Small intestine (tissue), 7 donors: Measurements from ENCODE around the gene PTBP3. TPM values are rescaled to one million over a fixed set of nuclear protein-coding genes. Genes with fewer than 3 reads are reported as not detected.

Source experiments
- DNase-seq, 2 donors: peaks; one replicate each; pipeline versions ENCODE4 v3.0.0 to v3.0.0-alpha.2; 2013
- FAIRE-seq: peaks from 2 replicates; lab custom pipeline; 2012; peaks lifted over from hg19 to GRCh38; lab: Jason Lieb, UNC
- H3K27ac ChIP-seq, 3 donors: one replicate each; pipeline ENCODE4 v1.5.1; 2013; ENCODE audit warnings: low read length in 2 of 3, mild to moderate bottlenecking in 2 of 3, control low read depth in 1 of 3, inconsistent platforms in 1 of 3, low read depth in 1 of 3, moderate library complexity in 1 of 3
- H3K27me3 ChIP-seq, 3 donors: one replicate each; pipeline ENCODE4 v1.6.1; 2013; ENCODE audit warnings: low read length in 3 of 3, inconsistent platforms in 1 of 3; ENCODE audit not compliant: control insufficient read depth in 3 of 3, insufficient read depth in 3 of 3
- H3K36me3 ChIP-seq, 3 donors: one replicate each; pipeline ENCODE4 v1.6.1; 2013; ENCODE audit warnings: low read length in 3 of 3, inconsistent platforms in 1 of 3, low read depth in 1 of 3, mild to moderate bottlenecking in 1 of 3, moderate library complexity in 1 of 3; ENCODE audit not compliant: control insufficient read depth in 3 of 3, insufficient read depth in 2 of 3
- H3K4me1 ChIP-seq, 3 donors: one replicate each; pipeline ENCODE4 v1.6.1; 2013; ENCODE audit warnings: low read length in 2 of 3, inconsistent platforms in 1 of 3, low read depth in 1 of 3, mild to moderate bottlenecking in 1 of 3, moderate library complexity in 1 of 3; ENCODE audit not compliant: control insufficient read depth in 3 of 3, insufficient read depth in 2 of 3
- H3K4me3 ChIP-seq, 3 donors: one replicate each; pipeline ENCODE4 v1.5.1; 2013; ENCODE audit warnings: low read length in 3 of 3, control low read depth in 1 of 3, inconsistent platforms in 1 of 3, low read depth in 1 of 3, mild to moderate bottlenecking in 1 of 3, moderate library complexity in 1 of 3
- H3K9me3 ChIP-seq, 2 donors: one replicate each; pipeline ENCODE4 v1.6.1; 2013; ENCODE audit warnings: low read depth in 1 of 2, low read length in 1 of 2; ENCODE audit not compliant: control insufficient read depth in 2 of 2, insufficient read depth in 1 of 2
- WGBS, 3 donors: extraction: QIAGEN DNeasy Blood & Tissue Kit; methylation state at CpG; one replicate each; pipeline ENCODE4 v1.1.7; 2013; 5-methylcytosine and 5-hydroxymethylcytosine counted together
- polyA plus RNA-seq, 4 donors: library from polyadenylated mRNA; stranded (reverse) in 3 of 4; unstranded in 1 of 4; fragments of 200-250 nt in 3 of 4; fragments of 120-200 nt in 1 of 4; gene quantifications; one replicate each; pipeline versions ENCODE4 v1.2.1 to v1.2.3, GENCODE V29; 2013
- donor health status: healthy with polysubstance abuse.
- donor health status: control.
- donor health status: control.
- donor health status: Bipolar disorder and iron deficiency.
- donor health status: healthy.

Gene PTBP3
- polyA plus RNA-seq, 4 donors = 19.7 to 48.1 (median 25.6) TPM

GRCh38 chr9:112325600-112325999 lies 7.8 kb downstream of the PTBP3 start:
- FAIRE-seq (no peak), DNase-seq (no peak)
- peaks cover 0 to 18% of the 10 kb centered on the region in 2 donors for H3K9me3 ChIP-seq
- WGBS, 3 donors = 76 to 90% (median 78%) methylated on average over 8 of the region's 8 CpGs
- peaks cover 0 to 3% (median 3%) of the 10 kb centered on the region in 3 donors for H3K4me1 ChIP-seq
- no peak overlapping the region for H3K4me3 ChIP-seq
- H3K27ac ChIP-seq = no peak overlapping the region
- H3K27me3 ChIP-seq = no peaks in the 10 kb centered on the region
- H3K36me3 ChIP-seq = peaks cover 0 to 18% (median 1%) of the 10 kb centered on the region in 3 donors

- Histone ChIP-seq H3K27ac (no peak overlapping the region), H3K36me3 (peaks cover 0 to 18% (median 1%) of the 10 kb centered on the region in 3 donors), H3K4me1 (peaks cover 0 to 3% (median 3%) of the 10 kb centered on the region in 3 donors), H3K4me3 (no peak overlapping the region), H3K9me3 (peaks cover 0 to 18% of the 10 kb centered on the region in 2 donors), H3K27me3 (no peaks in the 10 kb centered on the region)
- DNase-seq (no peak), FAIRE-seq (no peak)
- WGBS, 3 donors = 90 to 95% (median 95%) methylated on average over 10 of the region's 10 CpGs
Measured at GRCh38 chr9:112325127-112325526, 8.3 kb downstream of the PTBP3 start.

- H3K4me1 ChIP-seq = peaks cover 0 to 3% (median 1%) of the 10 kb centered on the region in 3 donors
- no peaks in the 10 kb centered on the region for H3K27me3 ChIP-seq
- FAIRE-seq (no peak), DNase-seq (no peak)
- no peak overlapping the region for H3K4me3 ChIP-seq
- WGBS, 3 donors = 65 to 81% (median 74%) methylated on average over 3 of the region's 3 CpGs
- no peak overlapping the region for H3K27ac ChIP-seq
- peaks cover 0 to 17% (median 0%) of the 10 kb centered on the region in 3 donors for H3K36me3 ChIP-seq
- peaks cover 0 to 20% of the 10 kb centered on the region in 2 donors for H3K9me3 ChIP-seq
Measured at GRCh38 chr9:112323378-112323854, 10.0 kb downstream of the PTBP3 start.

- Histone ChIP-seq H3K4me3 (no peak overlapping the region), H3K4me1 (peaks cover 0 to 3% (median 0%) of the 10 kb centered on the region in 3 donors), H3K27me3 (no peaks in the 10 kb centered on the region), H3K9me3 (peaks cover 0 to 20% of the 10 kb centered on the region in 2 donors), H3K36me3 (peaks cover 0 to 16% (median 0%) of the 10 kb centered on the region in 3 donors), H3K27ac (no peak overlapping the region)
- no peak for FAIRE-seq
- 88 to 92% (median 89%) methylated on average over 5 of the region's 5 CpGs for WGBS, 3 donors
- DNase-seq = no peak
Measured at GRCh38 chr9:112322701-112323377, 10.6 kb downstream of the PTBP3 start.

GRCh38 chr9:112316258-112316943 lies 17.0 kb downstream of the PTBP3 start:
- Histone ChIP-seq H3K27me3 (no peaks in the 10 kb centered on the region), H3K9me3 (peaks cover 0 to 7% of the 10 kb centered on the region in 2 donors), H3K36me3 (peaks cover 0 to 8% (median 0%) of the 10 kb centered on the region in 3 donors), H3K27ac (no peak overlapping the region), H3K4me3 (no peak overlapping the region), H3K4me1 (peaks cover 3 to 6% (median 5%) of the 10 kb centered on the region in 3 donors)
- FAIRE-seq (no peak), DNase-seq (no peak)
- 87 to 90% (median 89%) methylated on average over 11 of the region's 11 CpGs for WGBS, 3 donors

- peaks cover 3 to 6% (median 5%) of the 10 kb centered on the region in 3 donors for H3K4me1 ChIP-seq
- 79 to 86% (median 80%) methylated on average over 3 of the region's 3 CpGs for WGBS, 3 donors
- DNase-seq = no peak
- H3K4me3 ChIP-seq = no peak overlapping the region
- no peak overlapping the region for H3K27ac ChIP-seq
- FAIRE-seq = no peak
- H3K9me3 ChIP-seq = peaks cover 0 to 7% of the 10 kb centered on the region in 2 donors
- H3K27me3 ChIP-seq = no peaks in the 10 kb centered on the region
- H3K36me3 ChIP-seq = peaks cover 0 to 8% (median 0%) of the 10 kb centered on the region in 3 donors
Measured at GRCh38 chr9:112315331-112316257, 17.8 kb downstream of the PTBP3 start.

- peaks cover 0 to 3% of the 10 kb centered on the region in 2 donors for H3K9me3 ChIP-seq
- no peak for DNase-seq
- no peak overlapping the region for H3K27ac ChIP-seq
- peaks cover 4 to 6% (median 5%) of the 10 kb centered on the region in 3 donors for H3K4me1 ChIP-seq
- no peak overlapping the region for H3K4me3 ChIP-seq
- WGBS, 3 donors = 81 to 90% (median 84%) methylated on average over 7 of the region's 7 CpGs
- peaks cover 0 to 11% (median 0%) of the 10 kb centered on the region in 3 donors for H3K36me3 ChIP-seq
- FAIRE-seq = no peak
- H3K27me3 ChIP-seq = no peaks in the 10 kb centered on the region
Measured at GRCh38 chr9:112312139-112312538, 21.3 kb downstream of the PTBP3 start.
